G401.6 (cell line): ENCODE data around the gene OAF.

ENCODE experiments used
- FAIRE-seq: peaks from 2 replicates; lab custom pipeline; 2012; peaks lifted over from hg19 to GRCh38; lab: Jason Lieb, UNC

OAF gene

GRCh38 chr11:120224361-120224760 is 13.5 kb downstream of the OAF start:
- FAIRE-seq: no peak

GRCh38 chr11:120224972-120225909 is 14.4 kb downstream of the OAF start:
- FAIRE-seq: no peak

- no peak for FAIRE-seq
Observed at GRCh38 chr11:120226242-120226641, 15.4 kb downstream of the OAF start.

GRCh38 chr11:120226714-120227113 is 15.9 kb downstream of the OAF start:
- FAIRE-seq: no peak

- no peak for FAIRE-seq
Observed at GRCh38 chr11:120227228-120227852, 16.5 kb downstream of the OAF start.

- FAIRE-seq: no peak
Observed at GRCh38 chr11:120228794-120229384, 18.1 kb downstream of the OAF start.

- no peak for FAIRE-seq
Observed at GRCh38 chr11:120229451-120230424, 18.9 kb downstream of the OAF start.

- no peak for FAIRE-seq
Observed at GRCh38 chr11:120230433-120231071, 19.7 kb downstream of the OAF start.

- FAIRE-seq: no peak
Observed at GRCh38 chr11:120231963-120232362, 21.1 kb downstream of the OAF start.

- FAIRE-seq: no peak
Observed at GRCh38 chr11:120233207-120233803, 22.5 kb downstream of the OAF start.

GRCh38 chr11:120235024-120235628 is 24.3 kb downstream of the OAF start:
- no peak for FAIRE-seq

- FAIRE-seq: no peak
Observed at GRCh38 chr11:120236169-120237107, 25.6 kb downstream of the OAF start.

- FAIRE-seq: no peak
Observed at GRCh38 chr11:120238968-120239620, 28.3 kb downstream of the OAF start.

GRCh38 chr11:120239713-120240640 is 29.1 kb downstream of the OAF start, which contains the start of gene POU2F3:
Gene POU2F3 (plus strand): TSS chr11:120240140. CDS start chr11:120240344, 204 bp downstream.
- no peak for FAIRE-seq

GRCh38 chr11:120240866-120241265 is 30.0 kb downstream of the OAF start:
- no peak for FAIRE-seq

GRCh38 chr11:120241277-120241676 is 30.4 kb downstream of the OAF start:
- no peak for FAIRE-seq

- FAIRE-seq: no peak
Observed at GRCh38 chr11:120243221-120243620, 32.4 kb downstream of the OAF start.
